Fibroblast of pulmonary artery (primary cell): ENCODE results near the gene HEMGN.

Source experiments
- DNase-seq: peaks from one replicate; pipeline ENCODE4 v3.0.0-alpha.2; 2010; ENCODE audit warnings: low read depth
- H3K4me3 ChIP-seq: replicated peaks from 2 replicates; pipeline ENCODE4 v1.5.1; 2011; ENCODE audit warnings: low read depth, mild to moderate bottlenecking, control low read depth, low read length, moderate library complexity
- TF ChIP-seq, protein P1 (sequence below): IDR thresholded peaks from 2 replicates; pipeline ENCODE4 v1.5.1; 2011; ENCODE audit warnings: mild to moderate bottlenecking, control low read depth, low read length, inconsistent platforms; ENCODE audit errors: missing control alignments

HEMGN gene

GRCh38 chr9:97905228-97905627 lies 32.7 kb downstream of the HEMGN start:
- H3K4me3 ChIP-seq: no peak overlapping the region
- no peak for DNase-seq
- TF ChIP-seq, protein P1, sequence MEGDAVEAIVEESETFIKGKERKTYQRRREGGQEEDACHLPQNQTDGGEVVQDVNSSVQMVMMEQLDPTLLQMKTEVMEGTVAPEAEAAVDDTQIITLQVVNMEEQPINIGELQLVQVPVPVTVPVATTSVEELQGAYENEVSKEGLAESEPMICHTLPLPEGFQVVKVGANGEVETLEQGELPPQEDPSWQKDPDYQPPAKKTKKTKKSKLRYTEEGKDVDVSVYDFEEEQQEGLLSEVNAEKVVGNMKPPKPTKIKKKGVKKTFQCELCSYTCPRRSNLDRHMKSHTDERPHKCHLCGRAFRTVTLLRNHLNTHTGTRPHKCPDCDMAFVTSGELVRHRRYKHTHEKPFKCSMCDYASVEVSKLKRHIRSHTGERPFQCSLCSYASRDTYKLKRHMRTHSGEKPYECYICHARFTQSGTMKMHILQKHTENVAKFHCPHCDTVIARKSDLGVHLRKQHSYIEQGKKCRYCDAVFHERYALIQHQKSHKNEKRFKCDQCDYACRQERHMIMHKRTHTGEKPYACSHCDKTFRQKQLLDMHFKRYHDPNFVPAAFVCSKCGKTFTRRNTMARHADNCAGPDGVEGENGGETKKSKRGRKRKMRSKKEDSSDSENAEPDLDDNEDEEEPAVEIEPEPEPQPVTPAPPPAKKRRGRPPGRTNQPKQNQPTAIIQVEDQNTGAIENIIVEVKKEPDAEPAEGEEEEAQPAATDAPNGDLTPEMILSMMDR: no peak

GRCh38 chr9:97904725-97905124 lies 33.2 kb downstream of the HEMGN start:
- no peak for DNase-seq
- TF ChIP-seq, protein P1: no peak
- H3K4me3 ChIP-seq: no peak overlapping the region

- DNase-seq: no peak
- H3K4me3 ChIP-seq: no peak overlapping the region
- TF ChIP-seq, protein P1: no peak
Observed at GRCh38 chr9:97903177-97903576, 34.8 kb downstream of the HEMGN start.

GRCh38 chr9:97900738-97901565 lies 37.0 kb downstream of the HEMGN start:
- TF ChIP-seq, protein P1: peak; percentile 76
- no peak overlapping the region for H3K4me3 ChIP-seq
- DNase-seq: peak; percentile 71

DNA sequence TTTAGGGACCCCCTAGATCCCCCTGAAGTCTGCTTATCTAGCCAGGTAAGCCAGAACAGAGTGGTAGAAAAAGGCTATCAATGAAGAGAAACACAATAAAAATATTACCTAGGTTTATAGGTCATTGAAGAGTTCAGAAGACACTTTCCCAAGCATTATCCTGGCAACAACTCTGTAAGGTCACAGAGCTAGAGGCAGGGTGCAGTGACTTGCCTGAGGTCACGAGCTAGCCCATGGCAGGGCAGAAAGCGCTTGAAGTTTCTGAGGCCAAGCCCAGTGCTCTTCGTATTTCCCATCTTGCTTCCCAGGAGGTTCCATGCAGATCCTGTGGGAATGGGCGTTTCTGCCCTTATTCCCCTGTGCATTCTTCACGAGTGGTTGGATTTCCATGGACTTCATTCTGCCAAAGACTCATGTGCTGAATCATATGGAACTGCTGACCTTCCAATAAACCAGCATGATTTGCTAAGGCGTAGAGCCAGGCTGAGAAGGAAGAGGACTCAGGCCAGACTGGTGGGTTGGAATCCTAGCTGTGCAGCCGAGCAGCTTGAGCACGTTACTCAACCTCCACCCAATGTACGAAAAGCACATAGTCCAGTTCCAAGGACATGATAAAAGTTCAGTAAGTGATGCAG lies 37.8 kb downstream of the HEMGN start:
- H3K4me3 ChIP-seq: no peak overlapping the region
- peak; percentile 48 for DNase-seq
- TF ChIP-seq, protein P1: no peak

DNA sequence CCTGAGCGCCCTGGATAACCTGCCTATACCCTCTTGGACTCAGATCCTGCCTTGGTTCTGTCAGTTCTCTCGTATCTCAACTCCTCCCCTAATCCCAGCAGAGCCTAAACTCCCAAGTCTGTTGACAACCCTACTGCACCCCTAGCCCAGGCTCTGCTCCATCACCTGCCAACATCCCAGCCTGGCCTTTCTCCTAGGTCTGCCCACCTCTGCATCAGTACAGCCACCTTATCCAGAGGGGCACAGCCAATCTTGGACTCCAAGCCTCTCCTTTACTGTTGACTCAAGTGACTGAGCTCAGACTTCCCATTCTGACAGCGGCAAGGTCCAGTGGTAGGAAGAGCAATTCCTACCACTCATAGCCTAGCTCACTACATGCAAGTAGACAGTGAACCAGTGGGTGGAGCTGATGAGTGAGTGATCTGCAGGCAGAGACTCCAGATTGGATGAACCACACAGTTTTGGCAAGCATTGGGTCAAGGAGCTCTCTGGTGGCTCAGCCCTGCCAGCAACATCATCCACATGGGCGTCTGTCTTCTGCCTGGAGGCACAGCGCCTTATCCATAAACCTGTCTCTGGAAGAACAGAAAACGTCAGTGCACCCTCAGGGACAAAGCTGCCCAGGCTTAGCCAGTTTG lies 42.2 kb downstream of the HEMGN start:
- DNase-seq: no peak
- TF ChIP-seq, protein P1: peak; percentile 15
- no peak overlapping the region for H3K4me3 ChIP-seq
